ENCODE data around the gene TTL.

The TTL gene

DNA sequence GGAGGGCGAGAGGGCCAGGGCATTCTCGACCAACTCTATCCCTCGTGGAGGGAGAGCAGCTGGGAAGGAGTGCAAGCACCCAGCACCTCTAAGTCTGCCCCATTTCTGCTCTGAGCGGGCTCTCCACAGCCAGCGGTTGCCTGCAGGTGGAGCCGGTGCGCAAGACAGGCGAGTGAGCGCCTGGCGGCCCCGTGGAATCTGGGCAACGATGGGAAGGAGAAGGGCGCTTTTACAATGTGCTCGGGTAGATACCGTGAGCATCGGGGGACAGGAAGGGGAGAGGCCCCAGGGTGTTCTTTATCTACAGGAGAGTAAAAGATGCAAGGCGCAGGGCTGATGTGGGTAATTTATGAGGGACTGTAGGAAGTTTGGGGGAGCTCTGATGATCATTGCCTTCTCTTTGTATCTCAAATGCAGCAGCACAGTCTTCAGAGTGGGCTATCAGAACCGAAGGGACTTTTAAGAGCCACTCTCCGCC lies 867 bp upstream of the TTL start:
- Histone ChIP-seq H3K9me3 (ENCODE audit: low read length) (no peaks in the 10 kb centered on the region), H3K9ac (ENCODE audit: low read length) (peak overlapping the region; percentile 63)

DNA sequence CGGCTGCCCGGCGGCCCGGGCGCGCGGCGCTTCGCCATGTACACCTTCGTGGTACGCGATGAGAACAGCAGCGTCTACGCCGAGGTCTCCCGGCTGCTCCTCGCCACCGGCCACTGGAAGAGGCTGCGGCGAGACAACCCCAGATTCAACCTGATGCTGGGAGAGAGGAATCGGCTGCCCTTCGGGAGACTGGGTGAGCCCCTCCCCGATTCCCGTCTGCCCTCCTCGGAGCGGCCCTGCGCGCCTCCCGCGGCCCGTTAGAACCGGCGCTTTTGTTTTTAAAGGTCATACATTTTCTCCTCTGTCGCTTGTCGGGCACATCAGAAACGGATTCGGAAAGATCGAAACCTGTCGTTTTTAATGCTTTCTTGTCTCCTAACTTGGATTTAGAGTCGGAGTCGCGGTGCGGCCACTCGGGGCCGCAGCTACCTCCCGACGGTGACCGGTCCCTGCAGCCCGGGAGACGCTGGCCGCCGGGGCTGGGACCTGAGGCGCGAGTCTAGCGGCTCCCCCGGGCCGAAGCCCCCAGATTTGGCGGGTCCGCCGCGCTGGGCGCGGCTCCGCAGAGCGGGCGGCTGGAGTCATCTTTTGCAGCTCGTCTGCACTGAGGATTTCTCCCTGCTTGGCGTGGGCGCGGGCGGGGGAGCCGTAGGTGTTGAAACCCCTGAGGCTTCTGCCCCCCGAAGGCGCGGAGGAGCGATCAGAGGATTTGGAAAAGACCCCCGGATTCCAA lies 519 bp downstream of the TTL start:
- Histone ChIP-seq H3K4me3 (ENCODE audit: low read depth in 1 of 2, low read length in 2 of 2) (peak overlapping the region; percentile 55 to 79), H3K4me1 (ENCODE audit: insufficient read depth, low read length) (peaks cover 20% of the 10 kb centered on the region), H3K36me3 (ENCODE audit: insufficient read depth, low read length) (no peaks in the 10 kb centered on the region), H3K27me3 (ENCODE audit: control insufficient read depth in 1 of 2, insufficient read depth in 2 of 2, low read length in 2 of 2) (no peaks in the 10 kb centered on the region), H3K9ac (ENCODE audit: low read length) (peak overlapping the region; percentile 83), H3K9me3 (ENCODE audit: low read length) (no peaks in the 10 kb centered on the region), H3K27ac (ENCODE audit: low read depth, low read length) (peak overlapping the region; percentile 83)

More for the DNA sequence above, 867 bp upstream of the TTL start:
- Histone ChIP-seq H3K36me3 (ENCODE audit: insufficient read depth, low read length) (no peaks in the 10 kb centered on the region), H3K27me3 (ENCODE audit: control insufficient read depth in 1 of 2, insufficient read depth in 2 of 2, low read length in 2 of 2) (no peaks in the 10 kb centered on the region), H3K27ac (ENCODE audit: low read depth, low read length) (peak overlapping the region; percentile 87), H3K4me1 (ENCODE audit: insufficient read depth, low read length) (peaks cover 20% of the 10 kb centered on the region), H3K4me3 (ENCODE audit: low read depth in 1 of 2, low read length in 2 of 2) (peak overlapping the region; percentile 85 to 93)

DNA sequence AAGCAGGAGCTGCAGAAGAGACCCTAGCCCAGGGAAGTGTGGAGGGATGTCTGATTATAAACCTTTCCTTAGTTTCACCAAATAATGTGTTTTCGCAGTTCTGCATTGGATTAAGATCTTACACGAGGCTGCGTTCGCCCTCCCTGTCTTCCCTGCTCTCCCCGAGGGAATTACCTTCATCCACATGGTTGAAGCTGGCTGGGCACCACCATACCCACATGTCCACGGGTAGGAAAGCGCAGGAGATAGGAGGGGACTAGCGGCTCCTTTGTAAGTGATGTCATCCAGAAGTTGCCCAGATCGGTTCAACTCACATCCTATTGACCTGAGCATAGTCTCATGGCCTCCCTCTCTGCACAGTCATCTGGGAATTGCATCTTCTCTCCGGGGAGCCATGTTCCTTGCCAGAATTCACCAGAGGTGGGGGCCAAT lies 1.1 kb downstream of the TTL start:
- peak overlapping the region; percentile 83 for H3K9ac ChIP-seq (ENCODE audit: low read length)
- H3K4me3 ChIP-seq (ENCODE audit: low read depth in 1 of 2, low read length in 2 of 2): peak overlapping the region; percentile 55 to 79
- peak overlapping the region; percentile 83 for H3K27ac ChIP-seq (ENCODE audit: low read depth, low read length)
- H3K4me1 ChIP-seq (ENCODE audit: insufficient read depth, low read length): peaks cover 20% of the 10 kb centered on the region
- H3K27me3 ChIP-seq (ENCODE audit: control insufficient read depth in 1 of 2, insufficient read depth in 2 of 2, low read length in 2 of 2): no peaks in the 10 kb centered on the region
- no peaks in the 10 kb centered on the region for H3K36me3 ChIP-seq (ENCODE audit: insufficient read depth, low read length)
- H3K9me3 ChIP-seq (ENCODE audit: low read length): no peaks in the 10 kb centered on the region

DNA sequence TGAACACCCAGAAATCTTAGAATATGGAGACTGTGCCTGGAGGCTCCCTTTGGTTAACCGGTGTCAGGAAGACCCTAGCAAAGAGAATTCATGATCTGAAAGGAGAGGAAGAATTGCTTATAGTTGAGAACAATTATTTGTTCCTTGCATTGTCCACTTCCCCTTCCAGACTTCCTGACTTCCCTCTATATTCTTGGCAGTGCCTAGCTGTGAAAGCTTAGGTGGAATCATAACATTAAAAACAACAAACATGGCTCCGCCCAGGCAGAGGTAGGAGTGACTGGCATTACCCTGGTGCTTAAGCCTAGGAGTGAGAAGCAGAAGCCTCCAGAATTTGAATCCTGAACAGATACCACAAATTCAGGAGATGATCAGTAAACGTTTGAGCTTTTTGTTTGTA lies 1.9 kb downstream of the TTL start:
- Histone ChIP-seq H3K4me1 (ENCODE audit: insufficient read depth, low read length) (peaks cover 20% of the 10 kb centered on the region), H3K9ac (ENCODE audit: low read length) (no peak overlapping the region), H3K9me3 (ENCODE audit: low read length) (no peaks in the 10 kb centered on the region), H3K27me3 (ENCODE audit: control insufficient read depth in 1 of 2, insufficient read depth in 2 of 2, low read length in 2 of 2) (no peaks in the 10 kb centered on the region), H3K36me3 (ENCODE audit: insufficient read depth, low read length) (no peaks in the 10 kb centered on the region), H3K27ac (ENCODE audit: low read depth, low read length) (no peak overlapping the region), H3K4me3 (ENCODE audit: low read depth in 1 of 2, low read length in 2 of 2) (peak overlapping the region in 1 of 2 donors; percentile 79)

DNA sequence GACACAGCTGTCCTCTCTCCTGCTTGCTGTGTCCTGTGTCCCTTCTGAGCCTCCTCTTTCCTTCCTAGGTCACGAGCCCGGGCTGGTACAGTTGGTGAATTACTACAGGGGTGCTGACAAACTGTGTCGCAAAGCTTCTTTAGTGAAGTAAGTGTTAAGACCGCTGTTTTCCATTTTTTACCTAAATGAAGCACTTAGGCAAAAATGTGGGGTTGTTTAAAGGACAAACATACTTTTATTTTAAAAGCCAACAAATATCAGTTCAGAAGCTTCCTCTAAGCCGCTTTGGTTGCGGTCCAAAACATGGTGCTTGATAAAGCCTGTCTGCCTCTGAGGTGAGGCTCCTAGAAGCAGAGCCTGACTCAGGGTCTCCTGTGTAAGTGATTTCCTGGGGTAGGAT lies 3.9 kb downstream of the TTL start:
- H3K9ac ChIP-seq (ENCODE audit: low read length): no peak overlapping the region
- no peak overlapping the region for H3K4me3 ChIP-seq (ENCODE audit: low read depth in 1 of 2, low read length in 2 of 2)
- H3K9me3 ChIP-seq (ENCODE audit: low read length): no peaks in the 10 kb centered on the region

DNA sequence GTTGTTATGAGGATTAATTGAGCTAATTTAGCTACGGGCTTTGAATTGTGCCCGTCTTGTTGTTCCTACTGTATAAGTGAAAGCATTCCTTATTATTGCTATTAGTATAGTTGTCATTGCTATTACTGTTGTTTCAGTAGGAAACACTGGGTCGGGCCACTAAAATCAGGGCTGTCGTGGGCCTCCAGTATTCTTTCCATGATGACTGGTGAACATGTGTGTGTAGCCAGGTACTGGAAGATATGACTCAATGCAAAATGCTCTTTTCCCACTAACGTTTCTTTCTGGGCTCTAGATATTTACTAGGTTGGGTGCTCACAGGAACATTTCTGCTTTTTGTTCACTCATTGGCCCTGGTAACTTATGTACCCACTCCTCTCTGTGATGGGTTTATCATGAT lies 4.9 kb downstream of the TTL start:
- H3K9ac ChIP-seq (ENCODE audit: low read length): no peak overlapping the region
- H3K27ac ChIP-seq (ENCODE audit: low read depth, low read length): no peak overlapping the region

More for the DNA sequence above, 3.9 kb downstream of the TTL start:
- Histone ChIP-seq H3K27me3 (ENCODE audit: control insufficient read depth in 1 of 2, insufficient read depth in 2 of 2, low read length in 2 of 2) (no peaks in the 10 kb centered on the region), H3K36me3 (ENCODE audit: insufficient read depth, low read length) (no peaks in the 10 kb centered on the region), H3K27ac (ENCODE audit: low read depth, low read length) (no peak overlapping the region), H3K4me1 (ENCODE audit: insufficient read depth, low read length) (peaks cover 13% of the 10 kb centered on the region)

DNA sequence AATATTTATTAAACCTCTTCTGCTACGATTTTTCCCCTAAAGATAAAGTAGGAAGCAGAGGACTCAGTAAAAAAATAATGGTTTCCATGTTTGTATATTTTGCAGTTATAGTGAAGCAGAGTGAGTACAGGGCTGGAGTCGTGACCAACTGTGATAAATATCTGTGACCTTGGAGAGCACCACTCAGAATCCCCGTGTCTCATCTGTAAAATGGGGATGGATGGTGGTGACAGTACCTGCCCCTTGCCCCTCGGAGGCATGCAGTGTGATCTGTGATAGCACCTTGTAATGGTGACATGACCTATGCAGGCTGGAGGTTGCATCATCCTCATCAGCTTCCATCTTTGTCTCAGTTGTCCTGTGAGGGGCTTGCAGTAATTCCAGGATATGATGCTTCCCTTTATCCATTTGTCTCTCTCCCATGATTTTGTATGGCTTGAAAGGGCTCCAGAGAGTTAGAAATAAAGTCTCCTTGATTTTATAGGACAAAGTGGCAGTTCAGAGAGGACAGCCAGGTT lies 5.5 kb downstream of the TTL start:
- Histone ChIP-seq H3K36me3 (ENCODE audit: insufficient read depth, low read length) (no peaks in the 10 kb centered on the region), H3K9me3 (ENCODE audit: low read length) (no peaks in the 10 kb centered on the region), H3K9ac (ENCODE audit: low read length) (no peak overlapping the region), H3K27ac (ENCODE audit: low read depth, low read length) (no peak overlapping the region), H3K27me3 (ENCODE audit: control insufficient read depth in 1 of 2, insufficient read depth in 2 of 2, low read length in 2 of 2) (no peaks in the 10 kb centered on the region), H3K4me1 (ENCODE audit: insufficient read depth, low read length) (peaks cover 12% of the 10 kb centered on the region), H3K4me3 (ENCODE audit: low read depth in 1 of 2, low read length in 2 of 2) (no peak overlapping the region)

More for the DNA sequence above, 4.9 kb downstream of the TTL start:
- Histone ChIP-seq H3K4me3 (ENCODE audit: low read depth in 1 of 2, low read length in 2 of 2) (no peak overlapping the region), H3K4me1 (ENCODE audit: insufficient read depth, low read length) (peaks cover 12% of the 10 kb centered on the region), H3K36me3 (ENCODE audit: insufficient read depth, low read length) (no peaks in the 10 kb centered on the region), H3K27me3 (ENCODE audit: control insufficient read depth in 1 of 2, insufficient read depth in 2 of 2, low read length in 2 of 2) (no peaks in the 10 kb centered on the region), H3K9me3 (ENCODE audit: low read length) (no peaks in the 10 kb centered on the region)

DNA sequence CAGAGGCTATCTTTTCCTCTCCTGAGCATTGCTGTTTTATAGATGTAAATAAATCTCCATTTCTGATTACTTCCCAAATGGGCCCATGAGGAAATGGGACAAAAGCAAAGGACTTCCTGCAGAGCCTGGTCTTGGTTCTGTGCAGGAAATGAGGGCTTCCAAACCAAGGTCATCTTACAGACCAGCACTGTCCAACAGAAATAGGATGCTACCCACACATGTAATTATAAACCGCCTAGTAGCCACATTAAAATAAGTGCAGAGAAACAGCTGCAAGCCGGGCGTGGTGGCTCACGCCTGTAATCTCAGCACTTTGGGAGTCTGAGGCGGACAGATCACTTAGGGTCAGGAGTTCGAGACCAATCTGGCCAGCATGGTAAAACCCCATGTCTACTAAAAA lies 6.2 kb downstream of the TTL start:
- no peak overlapping the region for H3K9ac ChIP-seq (ENCODE audit: low read length)
- H3K4me1 ChIP-seq (ENCODE audit: insufficient read depth, low read length): peaks cover 8% of the 10 kb centered on the region
- H3K27ac ChIP-seq (ENCODE audit: low read depth, low read length): no peak overlapping the region
- H3K27me3 ChIP-seq (ENCODE audit: control insufficient read depth in 1 of 2, insufficient read depth in 2 of 2, low read length in 2 of 2): no peaks in the 10 kb centered on the region
- no peaks in the 10 kb centered on the region for H3K36me3 ChIP-seq (ENCODE audit: insufficient read depth, low read length)
- no peaks in the 10 kb centered on the region for H3K9me3 ChIP-seq (ENCODE audit: low read length)
- H3K4me3 ChIP-seq (ENCODE audit: low read depth in 1 of 2, low read length in 2 of 2): no peak overlapping the region

DNA sequence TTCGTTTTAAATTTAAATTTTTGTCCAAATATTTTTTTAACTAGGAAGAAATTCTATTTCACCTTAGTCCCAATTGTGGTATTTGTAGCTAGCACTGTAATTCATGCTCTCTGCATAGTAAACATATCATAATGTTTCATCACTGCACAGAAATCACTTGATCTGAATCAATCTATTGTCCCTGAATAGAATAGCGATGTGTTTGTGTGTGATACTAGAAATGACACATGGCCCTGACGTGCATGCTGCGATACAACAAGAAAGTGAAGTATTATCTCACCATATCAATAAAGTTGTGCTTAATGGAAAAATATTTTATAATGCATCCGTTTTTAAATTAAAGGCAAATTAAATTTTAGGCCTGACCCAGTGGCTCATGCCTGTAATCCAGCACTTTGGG lies 10.0 kb downstream of the TTL start:
- Histone ChIP-seq H3K4me3 (ENCODE audit: low read depth in 1 of 2, low read length in 2 of 2) (no peak overlapping the region), H3K4me1 (ENCODE audit: insufficient read depth, low read length) (no peaks in the 10 kb centered on the region), H3K27me3 (ENCODE audit: control insufficient read depth in 1 of 2, insufficient read depth in 2 of 2, low read length in 2 of 2) (no peaks in the 10 kb centered on the region), H3K9ac (ENCODE audit: low read length) (no peak overlapping the region), H3K36me3 (ENCODE audit: insufficient read depth, low read length) (peaks cover 13% of the 10 kb centered on the region), H3K9me3 (ENCODE audit: low read length) (no peaks in the 10 kb centered on the region), H3K27ac (ENCODE audit: low read depth, low read length) (no peak overlapping the region)

DNA sequence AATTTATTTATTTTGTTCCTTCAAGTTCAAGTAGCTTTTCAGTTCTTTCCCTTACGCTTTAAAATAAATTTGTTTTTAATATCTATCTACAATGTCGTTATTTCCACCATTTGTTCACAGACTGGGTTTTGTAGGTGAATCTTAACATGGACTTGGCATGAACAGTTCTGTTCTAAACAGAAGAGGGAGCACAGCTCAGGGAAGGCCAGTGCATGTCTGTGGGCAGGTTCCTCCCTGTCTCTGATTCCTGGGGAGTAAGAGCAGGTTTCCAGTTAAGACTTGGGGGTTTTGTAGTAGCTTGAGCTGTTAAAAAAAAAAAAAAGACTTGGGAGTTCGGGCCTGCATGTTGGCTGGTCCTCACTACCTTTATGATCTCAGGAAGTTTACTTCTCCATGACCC lies 11.1 kb downstream of the TTL start:
- H3K36me3 ChIP-seq (ENCODE audit: insufficient read depth, low read length): peaks cover 13% of the 10 kb centered on the region
- no peaks in the 10 kb centered on the region for H3K27me3 ChIP-seq (ENCODE audit: control insufficient read depth in 1 of 2, insufficient read depth in 2 of 2, low read length in 2 of 2)
- H3K9me3 ChIP-seq (ENCODE audit: low read length): no peaks in the 10 kb centered on the region
- H3K4me3 ChIP-seq (ENCODE audit: low read depth in 1 of 2, low read length in 2 of 2): no peak overlapping the region
- H3K9ac ChIP-seq (ENCODE audit: low read length): no peak overlapping the region
- no peaks in the 10 kb centered on the region for H3K4me1 ChIP-seq (ENCODE audit: insufficient read depth, low read length)
- H3K27ac ChIP-seq (ENCODE audit: low read depth, low read length): no peak overlapping the region

DNA sequence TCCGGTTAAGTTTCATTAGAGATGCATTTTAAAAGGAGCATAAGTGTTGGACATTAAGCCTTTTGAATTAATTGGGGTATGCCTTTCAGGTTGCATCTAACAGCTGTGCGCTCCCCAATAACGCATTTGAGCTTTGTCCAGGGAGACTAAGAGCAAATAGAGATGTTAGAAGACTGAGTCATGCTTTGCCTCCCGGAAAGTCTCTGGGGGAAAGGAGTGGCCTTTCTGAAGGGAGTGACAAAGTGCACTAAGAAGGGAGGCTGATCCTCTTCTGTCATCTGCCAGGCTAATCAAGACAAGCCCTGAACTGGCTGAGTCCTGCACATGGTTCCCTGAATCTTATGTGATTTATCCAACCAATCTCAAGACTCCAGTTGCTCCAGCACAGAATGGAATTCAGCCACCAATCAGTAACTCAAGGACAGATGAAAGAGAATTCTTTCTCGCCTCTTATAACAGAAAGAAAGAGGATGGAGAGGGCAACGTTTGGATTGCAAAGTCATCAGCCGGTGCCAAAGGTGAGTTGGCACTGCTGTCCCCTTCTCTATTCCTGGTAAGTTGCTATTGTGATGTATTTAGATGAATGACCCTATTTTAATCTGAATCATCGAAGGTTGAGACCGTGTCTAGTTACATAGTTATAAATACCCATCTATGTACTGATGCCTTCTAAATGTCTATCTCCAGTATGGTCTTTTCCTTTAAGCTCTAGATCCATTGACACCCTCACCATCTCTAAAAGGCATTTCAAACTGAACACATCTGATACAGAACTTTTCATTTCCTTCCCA lies 12.1 kb downstream of the TTL start:
- Histone ChIP-seq H3K36me3 (ENCODE audit: insufficient read depth, low read length) (peaks cover 13% of the 10 kb centered on the region), H3K27ac (ENCODE audit: low read depth, low read length) (no peak overlapping the region), H3K9ac (ENCODE audit: low read length) (no peak overlapping the region)

More for the DNA sequence above, 12.1 kb downstream of the TTL start:
- Histone ChIP-seq H3K4me3 (ENCODE audit: low read depth in 1 of 2, low read length in 2 of 2) (no peak overlapping the region), H3K4me1 (ENCODE audit: insufficient read depth, low read length) (no peaks in the 10 kb centered on the region), H3K27me3 (ENCODE audit: control insufficient read depth in 1 of 2, insufficient read depth in 2 of 2, low read length in 2 of 2) (no peaks in the 10 kb centered on the region), H3K9me3 (ENCODE audit: low read length) (no peaks in the 10 kb centered on the region)
